Ovary (tissue), 9 donors: ENCODE data around the gene NRROS. TPM values are rescaled to one million over a fixed set of nuclear protein-coding genes. Genes with fewer than 3 reads are reported as not detected.
"Not testable (repeated sequence)": the region's sequence is repeated elsewhere in the genome, so short reads cannot be mapped to it uniquely, and the experiment has no call there.

Source experiments
- DNase-seq, 5 donors: peaks; one replicate each; pipeline ENCODE4 v3.0.0-alpha.2; 2019 to 2020
- H3K27ac ChIP-seq, 2 donors: fragments of 200-600 bp; one replicate each; pipeline versions ENCODE4 v1.5.1 to v1.8.0; 2019 to 2022
- H3K27me3 ChIP-seq: fragments of 200-600 bp; one replicate; pipeline ENCODE4 v1.8.0; 2022
- H3K36me3 ChIP-seq: fragments of 200-600 bp; sonication (generic); one replicate; pipeline ENCODE4 v1.5.1; 2019
- H3K4me1 ChIP-seq: one replicate; pipeline ENCODE4 v1.8.1; 2013; ENCODE audit warnings: mild to moderate bottlenecking, moderate library complexity; ENCODE audit not compliant: insufficient read depth
- H3K4me3 ChIP-seq: fragments of 200-600 bp; sonication (generic); one replicate; pipeline ENCODE4 v1.5.1; 2017
- H3K9me3 ChIP-seq, 2 donors: fragments of 200-600 bp in 1 of 2; sonication (generic) in 1 of 2; one replicate each; pipeline versions ENCODE4 v1.5.1 to v1.8.1; 2013 to 2019; ENCODE audit warnings: mild to moderate bottlenecking in 1 of 2, moderate library complexity in 1 of 2
- CTCF ChIP-seq, 3 donors: fragments of 450-650 bp in 2 of 3; fragments of 200-600 bp in 1 of 3; IDR thresholded peaks; one replicate each; pipeline versions ENCODE4 v1.5.1 to v1.8.0; 2016 to 2022; ENCODE audit warnings: antibody characterized with exemption in 3 of 3, mild to moderate bottlenecking in 1 of 3
- EP300 ChIP-seq: sonication (generic); formaldehyde crosslinking; IDR thresholded peaks from one replicate; pipeline ENCODE4 v1.6.1; 2017; ENCODE audit warnings: antibody characterized with exemption
- POLR2A ChIP-seq: fragments of 450-650 bp; IDR thresholded peaks from one replicate; pipeline ENCODE4 v1.6.1; 2017; ENCODE audit warnings: antibody characterized with exemption, mild to moderate bottlenecking, moderate library complexity
- WGBS, 3 donors: extraction: QIAGEN DNeasy Blood & Tissue Kit in 1 of 3; methylation state at CpG; one replicate each; pipeline versions ENCODE4 v1.1.5 to v1.1.7; 2013 to 2017; 5-methylcytosine and 5-hydroxymethylcytosine counted together
- intact Hi-C, 4 donors: fragments of 100-400 bp; cut with DNase I; formaldehyde crosslinking; loops; one replicate each; pipeline versions ENCODE4 v1.11.0 to v1.15.1; 2022 to 2023
- polyA plus RNA-seq, 2 donors: library from polyadenylated mRNA; stranded (reverse); fragments of 200-250 nt in 1 of 2; fragments of 350-450 nt in 1 of 2; fragmentation: Illumina TruSeq in 1 of 2; extraction: RNeasy Lipid Tissue Mini Kit (QIAGEN cat#74804) in 1 of 2; gene quantifications; one replicate each; pipeline ENCODE4 v1.2.3, GENCODE V29; 2013 to 2014
- total RNA-seq, 7 donors: library from RNA; depleted of rRNA in 2 of 7; stranded (reverse); fragments of >200 nt in 2 of 7; fragmentation: NEBNext Ultra II Directional in 3 of 7; extraction: Animal tissue kit (Norgen Biotek cat#: 25700) in 3 of 7; gene quantifications; one replicate each; pipeline versions ENCODE4 v1.1.0 to v1.2.4, GENCODE V29; 2016 to 2023
- donor health status: DM: no; HTN: no; CAD: no; lungs with moderate emphysema.
- donor health status: DM: no; HTN: no; CAD: no.
- donor health status: Bipolar disorder and iron deficiency.
- donor health status: DM: yes; HTN: yes; CAD: no.
- donor health status: DM: no; HTN: no; CAD: no.
- donor health status: DM: yes; HTN: yes; CAD: no.

The NRROS gene
- total and polyA plus RNA-seq, 9 donors = 0.80 to 6.3 (median 3.2) TPM

- Histone ChIP-seq H3K27ac (no peak overlapping the region), H3K4me1 (peaks cover 3% of the 10 kb centered on the region), H3K36me3 (no peaks in the 10 kb centered on the region), H3K4me3 (no peak overlapping the region), H3K9me3 (no peaks in the 10 kb centered on the region), H3K27me3 (no peaks in the 10 kb centered on the region)
- WGBS, 3 donors = 70 to 76% (median 73%) methylated on average over 7 of the region's 7 CpGs
- DNase-seq = no peak
- intact Hi-C loops = loop anchor here in 1 of 4 donors (5.0 kb wide), 1 partner anchor 302 kb away; no protein-coding TSS in a partner anchor
- TF ChIP-seq CTCF (IDR thresholded peaks at IDR 0.05) (no peak), POLR2A (no peak), EP300 (no peak)
Observed at GRCh38 chr3:196634829-196635228, 4.7 kb upstream of the NRROS start.

- intact Hi-C loops = no loop called here
- 59 to 67% (median 62%) methylated on average over 20 of the region's 20 CpGs for WGBS, 3 donors
- no peak for DNase-seq
Observed at GRCh38 chr3:196636369-196637349, 2.8 kb upstream of the NRROS start.

GRCh38 chr3:196637941-196638340 lies 1.6 kb upstream of the NRROS start:
- H3K9me3 ChIP-seq, H3K27ac ChIP-seq, H3K36me3 ChIP-seq, intact Hi-C loops, H3K4me3 ChIP-seq, H3K4me1 ChIP-seq, H3K27me3 ChIP-seq, DNase-seq: not testable (repeated sequence)
- 79 to 84% (median 82%) methylated on average over 4 of the region's 4 CpGs for WGBS, 3 donors

More at GRCh38 chr3:196636369-196637349, 2.8 kb upstream of the NRROS start:
- Histone ChIP-seq H3K4me3 (no peak overlapping the region), H3K9me3 (no peaks in the 10 kb centered on the region), H3K27ac (no peak overlapping the region), H3K36me3 (no peaks in the 10 kb centered on the region), H3K4me1 (peaks cover 3% of the 10 kb centered on the region), H3K27me3 (no peaks in the 10 kb centered on the region)
- TF ChIP-seq EP300 = no peak
- TF ChIP-seq CTCF (IDR thresholded peaks at IDR 0.05) = no peak
- TF ChIP-seq POLR2A = no peak

- TF ChIP-seq EP300 = no peak
- no peak for TF ChIP-seq CTCF (IDR thresholded peaks at IDR 0.05)
- no peak for TF ChIP-seq POLR2A
- Histone ChIP-seq H3K4me3 (peak overlapping the region; percentile 38), H3K27me3 (no peaks in the 10 kb centered on the region), H3K9me3 (no peaks in the 10 kb centered on the region), H3K27ac (no peak overlapping the region), H3K36me3 (no peaks in the 10 kb centered on the region), H3K4me1 (no peaks in the 10 kb centered on the region)
- WGBS, 3 donors = 30 to 42% (median 42%) methylated on average over 19 of the region's 19 CpGs
- DNase-seq = no peak
- intact Hi-C loops = no loop called here
Observed at GRCh38 chr3:196638861-196639482, 522 bp upstream of the NRROS start.
